SK-N-MC (cell line): ENCODE results near the gene NLGN1.

Source experiments
- EZH2 ChIP-seq: fragments of 200-600 bp; sonication (generic); IDR thresholded peaks from one replicate; pipeline ENCODE4 v1.6.1; 2017; ENCODE audit warnings: antibody characterized with exemption
- FOXP2 ChIP-seq: optimal IDR thresholded peaks from 2 replicates; pipeline ENCODE3; 2011; ENCODE audit warnings: mild to moderate bottlenecking, moderate library complexity; ENCODE audit not compliant: insufficient read depth; ENCODE audit errors: extremely low read length, control extremely low read depth
- POLR2AphosphoS5 ChIP-seq: IDR thresholded peaks from 2 replicates; pipeline ENCODE4 v1.6.1; 2012; ENCODE audit warnings: mild to moderate bottlenecking, low read depth, low read length, borderline replicate concordance

- no peak for TF ChIP-seq FOXP2
- no peak for TF ChIP-seq POLR2AphosphoS5
- TF ChIP-seq EZH2: no peak
Measured at GRCh38 chr3:173976281-173976680, 578.7 kb downstream of the NLGN1 start.
